Endothelial cell of umbilical vein (primary cell): ENCODE measurements around the gene TMEM250. TPM values are rescaled to one million over a fixed set of nuclear protein-coding genes. Genes with fewer than 3 reads are reported as not detected.

ENCODE experiments used
- BruUV-seq: library from RNA; stranded (reverse); fragments of 400-500 nt; replicated peaks from 2 replicates; lab custom pipeline; 2021; lab: Mats Ljungman, UMichigan
- CTCF ChIA-PET: fragments of 300-600, 350-600 bp; sonication (Branson Sonifier 250); formaldehyde crosslinking; loops from one replicate; lab custom pipeline; 2021; ENCODE audit warnings: antibody characterized with exemption, inconsistent platforms; lab: Charles Lee
- POLR2A ChIA-PET: fragments of 300-600, 350-600 bp; sonication (Branson Sonifier 250); formaldehyde crosslinking; loops from one replicate; lab custom pipeline; 2021; ENCODE audit warnings: antibody characterized with exemption, inconsistent platforms; lab: Charles Lee
- DNase-seq: peaks from one replicate; pipeline ENCODE4 v3.0.0-alpha.2; 2011; ENCODE audit warnings: low read depth, low spot score
- FAIRE-seq: peaks from 2 replicates; lab custom pipeline; 2011; peaks lifted over from hg19 to GRCh38; lab: Jason Lieb, UNC
- H2AFZ ChIP-seq: 2 replicates; pipeline ENCODE4 v1.6.0; 2012; ENCODE audit warnings: low read depth, low read length, control low read depth, inconsistent platforms
- H3K27ac ChIP-seq: 2 replicates; pipeline ENCODE4 v1.5.1; 2011; ENCODE audit warnings: low read depth, mild to moderate bottlenecking, control low read depth, low read length, moderate library complexity; ENCODE audit not compliant: insufficient read depth
- H3K27me3 ChIP-seq, 2 experiments: 2 replicates each; pipeline versions ENCODE4 v1.6.0 to v1.6.1; 2011; ENCODE audit warnings: low read length in 2 of 2, mixed read lengths in 1 of 2; ENCODE audit not compliant: control insufficient read depth in 2 of 2, insufficient read depth in 2 of 2
- H3K36me3 ChIP-seq, 2 experiments: 2 replicates in 1 of 2; 3 replicates in 1 of 2; pipeline ENCODE4 v1.5.1; 2011; ENCODE audit warnings: low read length in 2 of 2, mild to moderate bottlenecking in 1 of 2, moderate library complexity in 1 of 2; ENCODE audit not compliant: control insufficient read depth in 2 of 2, insufficient read depth in 2 of 2; ENCODE audit errors: extremely low read depth in 1 of 2
- H3K4me1 ChIP-seq: 3 replicates; pipeline ENCODE4 v1.5.1; 2011; ENCODE audit warnings: mild to moderate bottlenecking, low read length; ENCODE audit not compliant: control insufficient read depth, insufficient read depth; ENCODE audit errors: extremely low read depth
- H3K4me2 ChIP-seq: 2 replicates; pipeline ENCODE4 v1.6.1; 2011; ENCODE audit warnings: low read length, control low read depth, mixed read lengths; ENCODE audit not compliant: insufficient read depth
- H3K4me3 ChIP-seq, 3 experiments: fragments of 200-600 bp in 1 of 3; sonication (generic), shearing (Covaris generic) in 1 of 3; replicated peaks in 1 of 3; 2 replicates each; pipeline ENCODE4 v1.5.1; 2011 to 2016; ENCODE audit warnings: control low read depth in 3 of 3, low read length in 3 of 3, mild to moderate bottlenecking in 2 of 3, inconsistent platforms in 1 of 3, low read depth in 1 of 3, moderate library complexity in 1 of 3; ENCODE audit not compliant: insufficient read depth in 1 of 3
- H3K79me2 ChIP-seq: 2 replicates; pipeline ENCODE4 v1.6.0; 2012; ENCODE audit warnings: low read length, inconsistent platforms; ENCODE audit not compliant: control insufficient read depth, insufficient read depth
- H3K9ac ChIP-seq: replicated peaks from 2 replicates; pipeline ENCODE3; 2011; ENCODE audit warnings: low read length, control low read depth; ENCODE audit not compliant: insufficient read depth; ENCODE audit errors: extremely low read depth
- H3K9me1 ChIP-seq: replicated peaks from 3 replicates; pipeline ENCODE4 v1.6.0; 2011; ENCODE audit warnings: mild to moderate bottlenecking, low read length; ENCODE audit not compliant: control insufficient read depth, insufficient read depth; ENCODE audit errors: extremely low read depth
- H3K9me3 ChIP-seq: replicated peaks from 2 replicates; pipeline ENCODE4 v1.5.1; 2012; ENCODE audit warnings: low read length, inconsistent platforms; ENCODE audit not compliant: control insufficient read depth, insufficient read depth
- H4K20me1 ChIP-seq: replicated peaks from 2 replicates; pipeline ENCODE3; 2011; ENCODE audit warnings: mild to moderate bottlenecking, low read length; ENCODE audit not compliant: control insufficient read depth, insufficient read depth; ENCODE audit errors: extremely low read depth
- EZH2 ChIP-seq: IDR thresholded peaks from 2 replicates; pipeline ENCODE4 v1.6.1; 2012; ENCODE audit warnings: borderline replicate concordance, low read depth, mild to moderate bottlenecking, moderate library complexity, low read length, inconsistent platforms; ENCODE audit not compliant: severe bottlenecking
- FOS ChIP-seq: IDR thresholded peaks from 2 replicates; pipeline ENCODE4 v1.6.1; 2011; ENCODE audit warnings: mild to moderate bottlenecking, low read length, moderate library complexity, borderline replicate concordance; ENCODE audit not compliant: insufficient read depth
- GATA2 ChIP-seq: IDR thresholded peaks from 2 replicates; pipeline ENCODE4 v1.7.0; 2011; ENCODE audit warnings: low read depth, mild to moderate bottlenecking, moderate library complexity, mixed read lengths, low read length; ENCODE audit not compliant: insufficient read length, insufficient read depth
- JUN ChIP-seq: IDR thresholded peaks from 2 replicates; pipeline ENCODE4 v1.6.1; 2011; ENCODE audit warnings: borderline replicate concordance, low read depth; ENCODE audit not compliant: insufficient read length, insufficient read depth
- MYC ChIP-seq: IDR thresholded peaks from one replicate; pipeline ENCODE4 v1.6.1; 2011; ENCODE audit warnings: mild to moderate bottlenecking, low read depth, low read length
- POLR2A ChIP-seq: IDR thresholded peaks from 2 replicates; pipeline ENCODE4 v1.6.1; 2012; ENCODE audit warnings: low read depth, mild to moderate bottlenecking, control low read depth, low read length
- POLR2AphosphoS5 ChIP-seq: IDR thresholded peaks from 2 replicates; pipeline ENCODE4 v1.6.1; 2012; ENCODE audit warnings: low read depth, mild to moderate bottlenecking, control low read depth, low read length, moderate library complexity; ENCODE audit not compliant: insufficient read depth
- dilution Hi-C: fragments of 300-500 bp; cut with MboI; formaldehyde crosslinking; loops from one replicate; pipeline ENCODE4 v1.15.0; 2019; ENCODE audit warnings: low sequenced_read_pairs; ENCODE audit not compliant: extremely low pct_ligation_motif_present
- intact Hi-C: fragments of 100-400 bp; cut with micrococcal nuclease; formaldehyde crosslinking; loops from one replicate; pipeline ENCODE4 v1.10.0; 2022
- polyA plus RNA-seq, 4 experiments: library from polyadenylated mRNA; depleted of rRNA in 3 of 4; stranded (reverse) in 3 of 4; unstranded in 1 of 4; fragments of >200 nt; gene quantifications; 2 replicates each; pipeline versions ENCODE4 v1.2.1 to v1.2.3, GENCODE V29; 2011 to 2012; ENCODE audit warnings: missing spikeins in 1 of 4
- total RNA-seq: library from RNA; stranded (reverse); gene quantifications from 2 replicates; pipeline ENCODE4 v1.2.3, GENCODE V29; 2021
- TF ChIP-seq, protein P1 (sequence below), 2 donors: IDR thresholded peaks; 1 replicate in 1 of 2; 2 replicates in 1 of 2; pipeline ENCODE4 v1.5.1; 2011; ENCODE audit warnings: low read length in 2 of 2, mild to moderate bottlenecking in 2 of 2, moderate library complexity in 2 of 2, control low read depth in 1 of 2, inconsistent platforms in 1 of 2, low read depth in 1 of 2; ENCODE audit not compliant: insufficient read depth in 1 of 2; ENCODE audit errors: extremely low read depth in 1 of 2
- TF ChIP-seq, protein P2 (sequence below): IDR thresholded peaks from 2 replicates; pipeline ENCODE4 v1.6.1; 2011; ENCODE audit not compliant: insufficient read depth, insufficient read length

The TMEM250 gene
- total and polyA plus RNA-seq, 2 donors (not counting 3 experiments of a cell fraction or from before 2014, with no cell fraction given): 24.9 to 49.9 TPM

DNA sequence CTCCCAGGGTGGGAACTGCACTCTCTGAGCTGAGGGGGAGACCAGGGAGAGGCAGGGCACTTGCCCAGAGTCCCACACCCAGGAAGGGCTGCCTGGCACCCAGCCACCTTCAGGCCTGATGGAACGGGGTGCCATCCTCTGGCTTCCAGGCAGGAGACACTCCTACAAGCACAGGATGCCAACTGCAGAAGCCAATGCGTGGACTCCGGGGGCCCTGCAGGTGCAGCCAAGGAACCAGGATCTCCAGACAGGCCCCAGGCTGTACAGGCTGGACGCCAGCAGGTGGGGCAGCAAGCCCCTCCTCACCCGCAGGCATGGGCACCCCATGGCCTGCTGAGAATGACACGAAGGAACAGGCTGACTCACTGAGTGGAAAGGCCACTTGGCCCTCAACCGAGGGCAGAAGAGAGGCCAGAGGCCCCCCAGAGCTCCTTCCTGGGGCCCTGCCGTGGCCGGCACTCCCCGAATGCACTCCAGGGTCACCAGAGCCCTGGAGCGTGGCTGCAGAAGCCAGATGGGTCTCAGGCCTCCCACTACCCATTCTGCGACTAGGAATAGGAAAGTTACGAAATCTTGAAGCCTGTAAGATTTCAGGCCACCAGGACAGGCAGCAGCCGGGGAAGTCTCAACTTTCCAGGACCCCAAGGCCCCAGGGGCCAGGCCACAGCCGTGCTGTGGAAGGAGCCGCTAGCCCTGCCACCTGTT, 39.3 kb downstream of the TMEM250 start:
- Histone ChIP-seq H3K9me1 (no peaks in the 10 kb centered on the region), H4K20me1 (no peaks in the 10 kb centered on the region), H2AFZ (no peak overlapping the region), H3K4me3 (no peak overlapping the region), H3K27me3 (no peaks in the 10 kb centered on the region), H3K79me2 (peaks cover 82% of the 10 kb centered on the region), H3K4me1 (no peaks in the 10 kb centered on the region), H3K4me2 (no peak overlapping the region), H3K27ac (no peak overlapping the region), H3K9ac (no peak overlapping the region), H3K36me3 (peaks cover 0 to 12% of the 10 kb centered on the region in 2 experiments), H3K9me3 (no peaks in the 10 kb centered on the region)
- no peak for FAIRE-seq
- TF ChIP-seq, protein P1, sequence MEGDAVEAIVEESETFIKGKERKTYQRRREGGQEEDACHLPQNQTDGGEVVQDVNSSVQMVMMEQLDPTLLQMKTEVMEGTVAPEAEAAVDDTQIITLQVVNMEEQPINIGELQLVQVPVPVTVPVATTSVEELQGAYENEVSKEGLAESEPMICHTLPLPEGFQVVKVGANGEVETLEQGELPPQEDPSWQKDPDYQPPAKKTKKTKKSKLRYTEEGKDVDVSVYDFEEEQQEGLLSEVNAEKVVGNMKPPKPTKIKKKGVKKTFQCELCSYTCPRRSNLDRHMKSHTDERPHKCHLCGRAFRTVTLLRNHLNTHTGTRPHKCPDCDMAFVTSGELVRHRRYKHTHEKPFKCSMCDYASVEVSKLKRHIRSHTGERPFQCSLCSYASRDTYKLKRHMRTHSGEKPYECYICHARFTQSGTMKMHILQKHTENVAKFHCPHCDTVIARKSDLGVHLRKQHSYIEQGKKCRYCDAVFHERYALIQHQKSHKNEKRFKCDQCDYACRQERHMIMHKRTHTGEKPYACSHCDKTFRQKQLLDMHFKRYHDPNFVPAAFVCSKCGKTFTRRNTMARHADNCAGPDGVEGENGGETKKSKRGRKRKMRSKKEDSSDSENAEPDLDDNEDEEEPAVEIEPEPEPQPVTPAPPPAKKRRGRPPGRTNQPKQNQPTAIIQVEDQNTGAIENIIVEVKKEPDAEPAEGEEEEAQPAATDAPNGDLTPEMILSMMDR (IDR thresholded peaks at IDR 0.05; ENCODE audit: extremely low read depth in 1 of 2, insufficient read depth in 1 of 2, low read depth in 1 of 2, low read length in 2 of 2): no peak
- TF ChIP-seq GATA2 (no peak), POLR2A (no peak), FOS (no peak), EZH2 (no peak), JUN (no peak), POLR2AphosphoS5 (no peak), MYC (no peak)
- TF ChIP-seq, protein P2, sequence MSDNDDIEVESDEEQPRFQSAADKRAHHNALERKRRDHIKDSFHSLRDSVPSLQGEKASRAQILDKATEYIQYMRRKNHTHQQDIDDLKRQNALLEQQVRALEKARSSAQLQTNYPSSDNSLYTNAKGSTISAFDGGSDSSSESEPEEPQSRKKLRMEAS: no peak
- no TSS peak for BruUV-seq
- ChIA-PET CTCF (interaction anchor here (0.9 to 1.4 kb wide), 5 partner anchors 10 to 111 kb away, joined by 3 read pairs; partner anchors contain the start of gene NACC2), POLR2A (no interaction called here)
- intact Hi-C loops: no loop called here
- no peak for DNase-seq
- dilution Hi-C loops: no loop called here
